Eye (tissue), 1 donor: Measurements from ENCODE around the gene S100A16.
A peak's percentile ranks its signal among the peaks of the same experiment; 100 is the strongest.
"Not testable (repeated sequence)": the region's sequence is repeated elsewhere in the genome, so short reads cannot be mapped to it uniquely, and the experiment has no call there.

Source experiments
- DNase-seq: peaks from one replicate; pipeline ENCODE4 v3.0.0-alpha.2; 2015

Gene S100A16

DNA sequence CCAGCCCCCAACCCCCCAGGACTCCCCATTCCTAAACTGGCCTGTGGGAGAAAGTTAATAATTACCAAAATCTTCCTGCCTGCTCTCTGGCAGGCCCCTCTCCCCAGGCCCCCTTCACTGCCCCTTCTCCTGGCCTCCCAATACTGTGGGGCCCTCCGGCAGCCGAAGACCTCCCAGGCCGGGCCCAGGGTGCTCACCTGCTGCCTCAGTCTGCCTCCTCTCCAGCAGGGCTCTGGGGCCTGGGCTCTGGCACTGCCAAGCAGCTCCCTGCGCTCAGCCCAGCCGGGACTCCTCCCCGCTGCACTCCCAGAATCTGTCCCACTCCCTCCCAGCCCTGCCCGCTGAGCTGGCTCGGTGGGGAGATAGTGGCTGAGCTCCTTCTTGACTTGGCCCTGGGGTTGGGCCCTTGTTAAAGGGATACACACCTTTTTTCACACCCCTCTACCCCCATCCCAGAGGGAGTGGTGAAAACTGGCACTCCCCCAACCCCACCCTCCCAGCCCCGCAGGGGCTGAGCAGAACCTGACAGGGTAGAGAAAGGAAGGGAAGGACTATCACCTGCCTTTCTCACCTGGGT is at the start of gene S100A16:
TSS of gene S100A16 (minus strand) at position 383 of the 577 bp plus-strand sequence. CDS start 4,986 bp downstream, outside the sequence.
- peak; percentile 67 for DNase-seq

GRCh38 chr1:153662269-153662668 is 49.3 kb upstream of the S100A16 start:
- no peak for DNase-seq

DNA sequence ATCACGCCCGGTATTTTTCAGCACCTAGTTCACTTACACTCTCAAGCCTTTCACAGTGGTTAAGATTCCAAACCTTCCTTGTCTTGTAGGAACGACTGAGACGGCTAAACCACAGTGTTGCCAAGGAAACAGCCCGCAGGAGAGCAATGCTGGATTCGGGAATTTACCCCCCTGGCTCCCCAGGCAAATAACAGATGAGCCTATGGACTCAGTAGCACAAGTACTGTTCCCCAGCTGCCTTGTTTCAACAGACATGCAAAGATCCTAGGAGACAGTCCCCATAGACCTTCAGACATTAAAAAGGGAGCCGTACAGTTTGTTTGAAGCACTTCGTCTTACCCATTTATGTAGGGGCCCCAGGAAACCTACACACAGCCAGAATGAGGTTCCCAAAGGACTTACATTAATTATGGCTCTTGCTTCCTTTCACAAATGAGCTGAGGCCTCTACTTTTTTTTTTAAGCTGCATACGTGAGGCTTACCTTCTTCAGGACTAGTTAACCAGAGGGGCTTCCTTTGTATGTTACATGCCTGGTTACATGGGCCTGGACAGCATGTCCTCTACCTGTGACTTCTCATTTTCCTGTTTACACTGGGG is 48.3 kb upstream of the S100A16 start:
- no peak for DNase-seq

DNA sequence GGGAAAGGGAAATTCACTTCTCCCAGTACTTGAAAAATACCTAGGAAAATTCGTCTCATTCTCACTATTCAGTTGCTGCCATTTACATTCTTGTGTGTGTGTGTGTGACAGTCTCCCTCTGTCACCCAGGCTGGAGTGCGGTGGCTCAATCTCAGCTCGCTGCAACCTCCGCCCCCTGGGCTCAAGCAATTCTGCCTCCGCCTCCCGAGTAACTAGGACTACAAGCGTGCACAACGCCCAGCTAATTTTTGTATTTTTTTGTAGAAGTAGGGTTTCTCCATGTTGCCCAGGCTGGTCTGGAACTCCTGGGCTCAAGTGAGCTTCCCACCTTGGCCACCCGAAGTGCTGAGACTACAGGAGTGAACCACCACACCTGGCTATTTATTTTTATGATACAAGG is 46.7 kb upstream of the S100A16 start:
- DNase-seq = no peak

GRCh38 chr1:153659175-153659534 is 46.2 kb upstream of the S100A16 start:
- no peak for DNase-seq

DNA sequence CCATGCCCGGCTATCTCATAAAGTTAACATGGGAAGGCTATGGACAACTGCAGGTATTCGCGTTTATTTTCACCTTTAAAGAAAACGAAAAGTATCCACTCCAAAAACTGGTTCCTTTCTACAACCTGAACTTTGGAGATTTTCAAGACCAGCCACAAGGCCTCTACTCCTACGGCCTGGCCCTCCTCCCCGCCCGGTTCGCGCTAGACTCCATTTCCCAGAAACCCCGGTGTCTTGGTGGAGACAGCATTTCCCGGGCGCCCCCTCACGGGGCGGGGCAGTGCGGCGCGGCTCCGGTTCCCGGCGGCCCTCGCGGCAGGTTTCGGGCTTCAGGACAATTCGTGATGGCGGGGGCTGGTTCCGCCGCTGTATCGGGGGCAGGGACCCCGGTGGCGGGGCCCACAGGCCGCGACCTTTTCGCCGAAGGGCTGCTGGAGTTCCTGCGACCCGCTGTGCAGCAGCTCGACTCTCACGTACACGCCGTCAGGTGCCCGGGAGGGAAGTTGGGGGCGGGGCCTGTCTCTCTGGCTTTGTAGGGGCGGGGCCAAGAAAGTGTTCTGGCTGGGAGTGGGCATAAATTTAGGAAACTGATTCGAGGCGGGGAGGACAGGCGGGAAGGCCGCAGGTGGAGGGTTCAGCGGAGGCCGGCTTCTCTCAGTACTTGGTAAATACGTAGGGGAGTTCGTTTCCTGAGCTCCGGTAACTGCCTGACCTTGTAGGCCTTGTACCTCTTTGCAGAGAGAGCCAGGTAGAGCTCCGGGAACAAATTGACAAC is 45.6 kb upstream of the S100A16 start, which contains the start of gene SNAPIN:
TSS of gene SNAPIN (plus strand) at position 304 of the 775 bp plus-strand sequence. CDS start at position 345, 41 bp downstream.
- DNase-seq = peak; percentile 95

- DNase-seq = no peak
Observed at GRCh38 chr1:153655333-153655732, 42.4 kb upstream of the S100A16 start.

GRCh38 chr1:153652805-153653500 is 40.0 kb upstream of the S100A16 start:
- no peak for DNase-seq

DNA sequence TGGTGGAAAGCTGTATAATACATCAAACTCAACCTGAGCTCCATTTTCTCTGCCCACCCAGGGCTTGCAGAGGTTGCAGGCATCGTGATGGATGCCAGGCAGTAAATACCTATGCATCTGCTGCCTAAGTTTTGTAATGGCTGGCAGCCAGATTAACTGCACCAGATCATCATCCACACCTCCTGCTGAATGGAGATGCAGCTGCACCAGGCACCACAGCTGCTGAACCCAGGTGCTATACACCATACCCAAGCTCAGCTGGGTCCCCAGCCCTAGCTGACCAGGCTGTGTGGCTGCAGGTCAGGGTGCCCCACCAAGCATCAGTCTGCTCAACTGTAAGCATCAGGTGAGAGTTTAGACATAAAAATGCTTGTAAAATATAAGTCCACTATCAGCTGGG is 38.8 kb upstream of the S100A16 start:
- no peak for DNase-seq

GRCh38 chr1:153649863-153650235 is 36.9 kb upstream of the S100A16 start:
- no peak for DNase-seq

- DNase-seq = no peak
Observed at GRCh38 chr1:153649137-153649862, 36.4 kb upstream of the S100A16 start.

GRCh38 chr1:153648000-153648643 is 35.2 kb upstream of the S100A16 start:
- no peak for DNase-seq

DNA sequence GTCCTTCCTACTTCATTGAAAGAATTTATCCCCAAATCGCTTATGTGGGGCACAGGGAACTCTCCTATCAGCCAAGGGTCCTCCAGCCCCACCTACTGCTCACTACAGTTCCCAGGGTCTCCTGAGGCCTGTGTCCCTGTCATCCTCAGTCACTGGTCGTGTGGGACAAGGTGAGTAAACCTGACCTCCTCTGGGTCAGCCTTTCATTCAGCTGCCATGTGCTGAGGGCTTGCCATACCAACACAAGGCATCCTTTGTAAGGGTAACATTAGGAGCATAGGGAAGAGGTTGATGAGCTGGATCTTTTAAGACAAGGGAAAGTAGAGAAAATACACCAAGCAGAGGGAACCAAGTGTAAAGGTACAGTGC is 34.4 kb upstream of the S100A16 start:
- no peak for DNase-seq

- no peak for DNase-seq
Observed at GRCh38 chr1:153646672-153647345, 33.9 kb upstream of the S100A16 start.

DNA sequence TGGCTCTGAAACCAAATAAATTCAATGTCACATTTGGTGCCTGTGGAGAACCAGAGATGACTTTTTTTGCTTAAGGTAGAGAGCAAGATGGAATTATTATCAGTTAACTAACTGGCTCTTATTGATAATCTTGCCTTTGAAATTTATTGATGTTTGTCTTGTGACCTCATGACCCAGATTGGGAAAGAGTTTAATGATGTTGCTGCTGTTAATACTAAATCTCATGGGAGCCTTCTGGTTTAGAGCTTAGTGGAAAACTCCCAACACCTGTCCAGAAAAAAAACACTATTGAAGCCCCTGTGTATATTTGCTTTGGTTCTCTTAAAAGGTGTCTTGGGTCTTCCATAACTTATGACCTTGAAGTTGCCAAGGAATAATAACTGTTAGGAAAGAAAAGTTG is 30.9 kb upstream of the S100A16 start:
- DNase-seq = no peak

DNA sequence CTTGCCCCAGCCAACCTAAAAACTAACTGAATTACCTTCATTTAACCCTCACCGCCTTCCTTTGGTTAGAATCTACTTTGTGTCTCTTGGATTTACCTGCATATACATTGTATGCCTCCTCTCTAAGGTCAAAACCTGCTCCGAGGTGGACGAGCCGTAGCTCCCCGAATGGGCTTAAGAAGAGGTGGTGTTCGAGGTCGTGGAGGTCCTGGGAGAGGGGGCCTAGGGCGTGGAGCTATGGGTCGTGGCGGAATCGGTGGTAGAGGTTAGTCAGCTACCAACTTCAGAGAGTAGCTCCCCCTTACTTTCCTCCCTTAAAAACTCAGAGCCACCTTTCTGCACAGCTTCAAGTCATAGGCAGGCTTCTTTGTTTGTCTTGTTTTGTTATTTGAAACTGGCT is 30.2 kb upstream of the S100A16 start:
- no peak for DNase-seq

DNA sequence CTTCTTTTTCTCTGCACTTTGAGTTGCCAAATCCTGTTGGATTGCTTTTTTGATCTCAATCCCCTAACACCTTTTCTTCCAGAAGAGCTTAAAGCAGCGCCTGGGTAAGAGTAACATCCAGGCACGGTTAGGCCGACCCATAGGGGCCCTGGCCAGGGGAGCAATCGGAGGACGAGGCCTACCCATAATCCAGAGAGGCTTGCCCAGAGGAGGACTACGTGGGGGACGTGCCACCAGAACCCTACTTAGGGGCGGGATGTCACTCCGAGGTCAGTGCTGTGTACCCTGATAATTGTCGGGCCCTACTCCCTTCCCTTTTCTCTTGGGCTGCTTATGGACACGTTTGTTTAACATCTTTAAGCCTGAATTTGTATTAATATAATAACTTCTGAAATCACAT is 29.2 kb upstream of the S100A16 start:
- no peak for DNase-seq

- no peak for DNase-seq
Observed at GRCh38 chr1:153640861-153641260, 27.9 kb upstream of the S100A16 start.

DNA sequence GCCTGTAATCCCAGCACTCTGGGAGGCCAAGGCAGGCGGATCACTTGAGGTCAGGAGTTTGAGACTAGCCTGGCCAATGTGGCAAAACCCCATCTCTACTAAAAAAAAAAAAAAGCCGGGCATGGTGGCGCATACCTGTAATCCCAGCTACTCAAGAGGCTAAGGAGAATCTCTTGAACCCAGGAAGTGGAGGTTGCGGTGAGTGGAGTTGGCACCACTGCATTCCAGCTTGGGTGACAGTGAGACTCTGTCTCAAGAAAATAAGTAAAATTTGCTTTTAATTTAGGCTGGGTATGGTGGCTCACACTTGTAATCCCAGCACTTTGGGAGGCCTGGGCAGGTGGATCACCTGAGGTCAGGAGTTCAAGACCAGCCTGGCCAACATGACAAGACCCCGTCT is 27.3 kb upstream of the S100A16 start:
- not testable (repeated sequence) for DNase-seq

DNA sequence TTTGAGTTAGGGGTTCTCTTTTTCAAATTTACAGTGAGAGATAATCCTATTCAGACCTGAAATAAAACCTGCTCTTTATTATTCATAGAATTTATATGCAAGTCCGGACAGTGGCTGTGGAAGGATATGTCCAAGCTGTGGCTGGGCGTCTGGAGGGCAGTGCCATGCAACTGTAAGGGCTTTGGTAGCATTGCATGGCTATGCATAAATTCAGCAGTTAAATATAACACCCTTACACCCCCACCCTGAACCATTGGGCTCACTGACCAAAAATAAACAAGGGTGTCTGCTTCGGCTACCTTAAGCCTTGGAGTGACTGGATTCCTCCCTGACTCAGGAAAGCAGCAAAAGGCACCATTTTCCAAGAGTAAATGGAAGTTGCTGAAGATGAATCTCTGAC is 26.3 kb upstream of the S100A16 start:
- no peak for DNase-seq

- DNase-seq = no peak
Observed at GRCh38 chr1:153638261-153638660, 25.3 kb upstream of the S100A16 start.

DNA sequence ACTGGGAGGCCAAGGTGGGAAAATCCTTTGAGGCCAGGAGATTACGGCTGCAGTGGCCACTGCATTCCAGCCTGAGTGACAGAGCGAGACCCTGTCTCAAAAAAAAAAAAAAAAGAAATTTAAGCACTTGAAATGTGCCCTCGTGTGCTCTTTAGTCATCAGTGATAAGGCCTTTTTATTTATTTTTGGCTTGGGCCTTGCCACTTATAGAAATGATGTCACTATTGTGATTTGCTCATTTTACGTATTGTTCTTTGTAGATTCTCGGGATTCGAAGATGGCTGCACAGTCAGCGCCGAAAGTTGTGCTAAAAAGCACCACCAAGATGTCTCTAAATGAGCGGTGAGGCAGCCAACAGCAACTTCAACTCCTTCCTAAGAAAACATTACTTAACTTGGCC is 23.4 kb upstream of the S100A16 start:
- DNase-seq = no peak
